SKM-1 treated with dmso at 0.1 percent for 144 hours (cell line): ENCODE data around the gene PCSK7.

Experiments
- DNase-seq: peaks from one replicate; lab custom pipeline; 2025; ENCODE audit not compliant: unreplicated experiment; lab: John Stamatoyannopoulos, UW

Gene PCSK7

GRCh38 chr11:117232092-117232878 lies 412 bp upstream of the PCSK7 start, which contains the start of gene RNF214:
Gene RNF214, plus strand, starts transcription at chr11:117232671. Its CDS starts 1,602 bp downstream, at chr11:117234273.
- peak; percentile 67 for DNase-seq

- no peak for DNase-seq
Observed at GRCh38 chr11:117230999-117231841, 653 bp downstream of the PCSK7 start.

GRCh38 chr11:117230286-117230961 lies 1.4 kb downstream of the PCSK7 start:
- DNase-seq, result no peak

- DNase-seq, result no peak
Observed at GRCh38 chr11:117229931-117230285, 2.0 kb downstream of the PCSK7 start.

- no peak for DNase-seq
Observed at GRCh38 chr11:117229411-117229810, 2.5 kb downstream of the PCSK7 start.

GRCh38 chr11:117228091-117228490 lies 3.8 kb downstream of the PCSK7 start:
- no peak for DNase-seq

GRCh38 chr11:117226388-117227385 lies 5.2 kb downstream of the PCSK7 start:
- peak; percentile 87 for DNase-seq

GRCh38 chr11:117225553-117226170 lies 6.2 kb downstream of the PCSK7 start:
- DNase-seq, result no peak

GRCh38 chr11:117223741-117224689 lies 7.9 kb downstream of the PCSK7 start:
- DNase-seq, result no peak

GRCh38 chr11:117222991-117223740 lies 8.7 kb downstream of the PCSK7 start:
- DNase-seq, result no peak

- DNase-seq, result no peak
Observed at GRCh38 chr11:117221775-117222517, 9.9 kb downstream of the PCSK7 start.

- DNase-seq, result no peak
Observed at GRCh38 chr11:117220999-117221774, 10.7 kb downstream of the PCSK7 start.

GRCh38 chr11:117220568-117220967 lies 11.3 kb downstream of the PCSK7 start:
- DNase-seq, result no peak

GRCh38 chr11:117219995-117220394 lies 11.9 kb downstream of the PCSK7 start:
- no peak for DNase-seq

- no peak for DNase-seq
Observed at GRCh38 chr11:117219455-117219854, 12.4 kb downstream of the PCSK7 start.

- no peak for DNase-seq
Observed at GRCh38 chr11:117219001-117219400, 12.9 kb downstream of the PCSK7 start.
